Neural crest cell (in vitro differentiated cells): ENCODE results near the gene LTBP4. TPM values are rescaled to one million over a fixed set of nuclear protein-coding genes. Genes with fewer than 3 reads are reported as not detected.

Source experiments
- DNase-seq: peaks from one replicate; pipeline ENCODE4 v3.0.0; 2021; ENCODE audit warnings: low read depth, mixed read lengths, low spot score
- H3K27ac Mint-ChIP-seq: one replicate; pipeline ENCODE4 v1.8.0; 2021; ENCODE audit warnings: mild to moderate bottlenecking, mixed read lengths; ENCODE audit not compliant: unreplicated experiment
- H3K27me3 Mint-ChIP-seq: 2 replicates; pipeline ENCODE4 v1.8.0; 2021; ENCODE audit warnings: low read depth, mild to moderate bottlenecking, mixed read lengths
- H3K36me3 Mint-ChIP-seq: 2 replicates; pipeline ENCODE4 v1.8.0; 2021; ENCODE audit warnings: low read depth, mild to moderate bottlenecking, mixed read lengths
- H3K4me1 Mint-ChIP-seq: 2 replicates; pipeline ENCODE4 v1.8.0; 2021; ENCODE audit warnings: mixed read lengths
- H3K4me3 Mint-ChIP-seq: one replicate; pipeline ENCODE4 v1.8.0; 2021; ENCODE audit warnings: mild to moderate bottlenecking, mixed read lengths
- H3K9me3 Mint-ChIP-seq: 2 replicates; pipeline ENCODE4 v1.8.0; 2021; ENCODE audit warnings: mixed read lengths
- CTCF ChIP-seq: fragments of 200-600 bp; sonication (generic); conservative IDR thresholded peaks from 2 replicates; pipeline ENCODE4 v1.5.0; 2021; ENCODE audit warnings: antibody characterized with exemption, mild to moderate bottlenecking
- total RNA-seq: library from RNA; stranded (reverse); gene quantifications from 2 replicates; pipeline ENCODE4 v1.2.1, GENCODE V29; 2021

Gene LTBP4
- total RNA-seq, 1 donor from 2014 or later, result 125 TPM

GRCh38 chr19:40610396-40611064 lies 9.4 kb downstream of the LTBP4 start:
- H3K4me3 Mint-ChIP-seq, result peak overlapping the region; percentile 85
- no peak for DNase-seq
- peaks cover 10% of the 10 kb centered on the region for H3K36me3 Mint-ChIP-seq
- H3K27me3 Mint-ChIP-seq, result peaks cover 90% of the 10 kb centered on the region
- H3K9me3 Mint-ChIP-seq, result no peaks in the 10 kb centered on the region
- H3K27ac Mint-ChIP-seq, result no peak overlapping the region
- TF ChIP-seq CTCF, result no peak
- H3K4me1 Mint-ChIP-seq, result peaks cover 47% of the 10 kb centered on the region

DNA sequence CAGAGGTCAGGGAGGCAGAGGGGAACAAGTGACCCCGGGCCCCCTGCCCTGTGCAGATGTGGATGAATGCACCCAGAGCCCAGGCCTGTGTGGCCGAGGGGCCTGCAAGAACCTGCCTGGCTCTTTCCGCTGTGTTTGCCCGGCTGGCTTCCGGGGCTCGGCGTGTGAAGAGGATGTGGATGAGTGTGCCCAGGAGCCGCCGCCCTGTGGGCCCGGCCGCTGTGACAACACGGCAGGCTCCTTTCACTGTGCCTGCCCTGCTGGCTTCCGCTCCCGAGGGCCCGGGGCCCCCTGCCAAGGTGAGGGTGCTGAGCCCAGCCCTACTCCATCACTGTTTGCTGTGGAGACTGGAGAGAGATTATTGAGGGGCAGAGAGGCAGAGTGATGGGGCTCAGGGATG lies 9.9 kb downstream of the LTBP4 start:
- DNase-seq, result no peak
- Mint-ChIP-seq H3K9me3 (no peaks in the 10 kb centered on the region), H3K27ac (no peak overlapping the region), H3K4me3 (peak overlapping the region; percentile 14), H3K27me3 (peaks cover 84% of the 10 kb centered on the region), H3K36me3 (peaks cover 10% of the 10 kb centered on the region), H3K4me1 (peaks cover 41% of the 10 kb centered on the region)
- TF ChIP-seq CTCF, result no peak

GRCh38 chr19:40611900-40612698 lies 10.9 kb downstream of the LTBP4 start:
- H3K36me3 Mint-ChIP-seq, result peaks cover 10% of the 10 kb centered on the region
- no peak for DNase-seq
- no peaks in the 10 kb centered on the region for H3K9me3 Mint-ChIP-seq
- TF ChIP-seq CTCF, result no peak
- H3K27ac Mint-ChIP-seq, result no peak overlapping the region
- H3K27me3 Mint-ChIP-seq, result peaks cover 74% of the 10 kb centered on the region
- peaks cover 40% of the 10 kb centered on the region for H3K4me1 Mint-ChIP-seq
- peak overlapping the region; percentile 80 for H3K4me3 Mint-ChIP-seq

DNA sequence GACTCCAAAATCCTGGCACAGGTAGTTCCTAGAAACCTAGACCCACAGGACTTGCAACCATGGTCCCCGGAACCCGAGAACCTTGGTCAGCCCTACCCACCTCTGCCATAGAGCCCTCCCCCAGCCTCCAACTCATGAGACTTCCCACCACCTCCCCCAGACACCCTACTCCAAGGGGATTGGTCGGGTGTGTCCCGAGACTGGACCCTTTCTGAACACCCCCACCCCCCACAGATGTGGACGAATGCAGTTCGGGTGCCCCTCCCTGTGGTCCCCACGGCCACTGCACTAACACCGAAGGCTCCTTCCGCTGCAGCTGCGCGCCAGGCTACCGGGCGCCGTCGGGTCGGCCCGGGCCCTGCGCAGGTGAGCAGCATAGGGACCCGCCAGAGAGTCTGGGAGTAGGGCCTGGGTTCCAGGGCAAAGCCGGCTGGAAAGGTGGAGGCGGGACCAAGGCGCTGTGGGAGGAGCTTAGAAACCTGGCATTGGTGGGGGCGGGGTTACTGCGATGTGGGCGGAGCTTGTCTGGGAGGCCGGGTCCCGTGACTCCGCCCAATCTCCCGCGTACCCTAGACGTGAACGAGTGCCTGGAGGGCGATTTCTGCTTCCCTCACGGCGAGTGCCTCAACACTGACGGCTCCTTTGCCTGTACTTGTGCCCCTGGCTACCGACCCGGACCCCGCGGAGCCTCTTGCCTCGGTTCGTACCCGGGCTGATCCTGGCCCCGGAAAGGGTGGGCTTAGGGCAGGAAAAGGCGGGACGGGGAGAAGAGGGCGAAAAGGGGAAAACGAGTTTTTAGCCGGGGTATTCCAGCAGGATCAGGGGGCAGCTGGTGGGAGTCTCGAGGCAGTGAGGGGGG lies 11.9 kb downstream of the LTBP4 start:
- H3K27me3 Mint-ChIP-seq, result peaks cover 64% of the 10 kb centered on the region
- no peak for TF ChIP-seq CTCF
- no peak overlapping the region for H3K27ac Mint-ChIP-seq
- peaks cover 7% of the 10 kb centered on the region for H3K36me3 Mint-ChIP-seq
- no peaks in the 10 kb centered on the region for H3K9me3 Mint-ChIP-seq
- no peak for DNase-seq
- peaks cover 40% of the 10 kb centered on the region for H3K4me1 Mint-ChIP-seq
- H3K4me3 Mint-ChIP-seq, result peak overlapping the region; percentile 90
